Lower leg skin (tissue), 3 donors: Measurements from ENCODE around the gene GRM7.

Source experiments
- CTCF ChIP-seq, 3 donors: fragments of 450-650 bp; IDR thresholded peaks; one replicate each; pipeline ENCODE4 v1.5.1; 2016; ENCODE audit warnings: antibody characterized with exemption in 3 of 3, mild to moderate bottlenecking in 3 of 3, moderate library complexity in 2 of 3
- POLR2A ChIP-seq, 2 donors: fragments of 450-650 bp; IDR thresholded peaks; one replicate each; pipeline ENCODE4 v1.6.1; 2016 to 2017; ENCODE audit warnings: antibody characterized with exemption in 2 of 2, mild to moderate bottlenecking in 1 of 2, moderate library complexity in 1 of 2

DNA sequence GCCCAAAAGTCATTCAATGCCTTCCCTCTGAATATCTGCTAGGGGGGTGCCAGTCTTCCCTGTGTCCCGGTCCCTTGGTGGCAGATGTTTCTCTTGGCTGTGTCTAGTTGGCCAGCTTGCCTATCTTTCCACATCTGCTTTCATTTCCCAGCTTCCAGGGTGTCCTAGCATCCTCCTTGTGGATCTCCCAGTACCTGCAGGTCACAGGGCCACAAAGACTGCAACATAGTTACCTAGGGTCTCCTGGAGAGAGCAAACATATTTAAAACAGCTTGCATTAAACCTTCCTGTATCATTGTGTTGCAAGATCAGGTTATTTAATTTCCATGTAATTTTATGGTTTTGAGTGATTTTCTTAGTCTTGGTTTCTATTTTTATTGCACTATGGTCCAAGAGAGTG lies 400.1 kb downstream of the GRM7 start:
- TF ChIP-seq POLR2A (IDR thresholded peaks at IDR 0.05) (no peak), CTCF (IDR thresholded peaks at IDR 0.05) (no peak)
